Neuronal stem cell (in vitro differentiated cells): ENCODE results near the gene LST1.

Experiments used
- DNase-seq: peaks from one replicate; pipeline ENCODE4 v3.0.0-alpha.2; 2013; ENCODE audit warnings: low spot score
- H2AFZ ChIP-seq: one replicate; pipeline ENCODE4 v1.6.1; 2013; ENCODE audit warnings: mild to moderate bottlenecking, low read length, inconsistent platforms
- H2AK5ac ChIP-seq: 2 replicates; pipeline ENCODE4 v1.6.1; 2013; ENCODE audit warnings: low read depth, mild to moderate bottlenecking, inconsistent platforms, low read length, moderate library complexity, mixed read lengths
- H2BK120ac ChIP-seq: 2 replicates; pipeline ENCODE4 v1.6.1; 2013; ENCODE audit warnings: low read depth, mild to moderate bottlenecking, inconsistent platforms, low read length, moderate library complexity, mixed read lengths
- H2BK12ac ChIP-seq: one replicate; pipeline ENCODE4 v1.6.1; 2013; ENCODE audit warnings: low read length, inconsistent platforms
- H2BK15ac ChIP-seq: 2 replicates; pipeline ENCODE4 v1.6.1; 2013; ENCODE audit warnings: mild to moderate bottlenecking, low read length, inconsistent platforms, mixed read lengths
- H2BK5ac ChIP-seq: one replicate; pipeline ENCODE4 v1.6.1; 2013; ENCODE audit warnings: inconsistent platforms, mild to moderate bottlenecking, low read length, moderate library complexity
- H3K14ac ChIP-seq: one replicate; pipeline ENCODE4 v1.6.1; 2013; ENCODE audit warnings: low read length, inconsistent platforms
- H3K18ac ChIP-seq: 2 replicates; pipeline ENCODE4 v1.6.1; 2013; ENCODE audit warnings: low read length, inconsistent platforms
- H3K23ac ChIP-seq: 2 replicates; pipeline ENCODE4 v1.6.1; 2013; ENCODE audit warnings: low read depth, mild to moderate bottlenecking, mixed read lengths, low read length, inconsistent platforms; ENCODE audit not compliant: poor library complexity
- H3K27ac ChIP-seq: replicated peaks from 3 replicates; pipeline ENCODE4 v1.5.1; 2013; ENCODE audit warnings: low read length, inconsistent platforms
- H3K27me3 ChIP-seq, 3 experiments: 2 replicates each; pipeline ENCODE4 v1.6.1; 2013; ENCODE audit warnings: low read length in 3 of 3, mild to moderate bottlenecking in 2 of 3, inconsistent platforms in 1 of 3, low read depth in 1 of 3, mixed read lengths in 1 of 3, moderate library complexity in 1 of 3; ENCODE audit not compliant: control insufficient read depth in 3 of 3, insufficient read depth in 3 of 3
- H3K36me3 ChIP-seq, 2 donors: replicated peaks in 1 of 2; 2 replicates each; pipeline ENCODE4 v1.6.1; 2013; ENCODE audit warnings: low read length in 2 of 2; ENCODE audit not compliant: control insufficient read depth in 2 of 2, insufficient read depth in 2 of 2
- H3K4ac ChIP-seq: 2 replicates; pipeline ENCODE4 v1.6.1; 2013; ENCODE audit warnings: inconsistent platforms, mild to moderate bottlenecking, low read length, moderate library complexity
- H3K4me1 ChIP-seq, 2 donors: 1 replicate in 1 of 2; 2 replicates in 1 of 2; pipeline ENCODE4 v1.6.1; 2013; ENCODE audit warnings: low read length in 2 of 2, low read depth in 1 of 2; ENCODE audit not compliant: control insufficient read depth in 2 of 2, insufficient read depth in 1 of 2
- H3K4me2 ChIP-seq: one replicate; pipeline ENCODE4 v1.6.1; 2013; ENCODE audit warnings: mild to moderate bottlenecking, low read length, inconsistent platforms; ENCODE audit not compliant: insufficient read depth, poor library complexity, severe bottlenecking
- H3K4me3 ChIP-seq, 2 donors: 2 replicates each; pipeline ENCODE4 v1.5.1; 2013; ENCODE audit warnings: low read length in 2 of 2, mild to moderate bottlenecking in 2 of 2, inconsistent platforms in 1 of 2, moderate library complexity in 1 of 2
- H3K79me1 ChIP-seq: one replicate; pipeline ENCODE4 v1.6.1; 2013; ENCODE audit warnings: low read depth, mild to moderate bottlenecking, inconsistent platforms, low read length, moderate library complexity
- H3K9ac ChIP-seq: one replicate; pipeline ENCODE4 v1.6.1; 2013; ENCODE audit warnings: mild to moderate bottlenecking, low read depth, low read length, inconsistent platforms; ENCODE audit not compliant: poor library complexity
- H3K9me3 ChIP-seq, 2 donors: replicated peaks in 1 of 2; 2 replicates each; pipeline versions ENCODE3 to v1.6.1; 2013; ENCODE audit warnings: low read length in 2 of 2, mild to moderate bottlenecking in 2 of 2, inconsistent platforms in 1 of 2, low read depth in 1 of 2, mixed read lengths in 1 of 2, moderate library complexity in 1 of 2; ENCODE audit not compliant: control insufficient read depth in 2 of 2, insufficient read depth in 1 of 2
- H4K8ac ChIP-seq: one replicate; pipeline ENCODE4 v1.6.1; 2013; ENCODE audit warnings: low read depth, mild to moderate bottlenecking, inconsistent platforms, low read length, moderate library complexity
- H4K91ac ChIP-seq: one replicate; pipeline ENCODE4 v1.6.1; 2013; ENCODE audit warnings: low read length, low read depth, mild to moderate bottlenecking, inconsistent platforms; ENCODE audit not compliant: poor library complexity
- WGBS, 2 donors: extraction: QIAGEN DNeasy Blood & Tissue Kit; methylation state at CpG; one replicate each; pipeline ENCODE4 v1.1.7; 2013; ENCODE audit warnings: missing lambda C conversion rate in 2 of 2, mixed read lengths in 1 of 2; ENCODE audit not compliant: insufficient read length in 2 of 2, insufficient replicate concordance in 1 of 2; ENCODE audit errors: extremely low coverage in 2 of 2; 5-methylcytosine and 5-hydroxymethylcytosine counted together

The LST1 gene

GRCh38 chr6:31560697-31561058 lies 25.4 kb upstream of the LST1 start:
- Histone ChIP-seq H3K36me3 (peaks cover 35 to 54% of the 10 kb centered on the region in 2 donors), H2AK5ac (no peak overlapping the region), H3K9me3 (no peaks in the 10 kb centered on the region), H2BK5ac (no peak overlapping the region), H3K18ac (no peak overlapping the region), H3K79me1 (peaks cover 6% of the 10 kb centered on the region), H2BK120ac (no peak overlapping the region), H3K4me1 (peaks cover 0 to 7% of the 10 kb centered on the region in 2 donors), H4K91ac (no peak overlapping the region), H3K4me3 (no peak overlapping the region), H3K4me2 (no peak overlapping the region), H3K14ac (no peak overlapping the region), H2BK15ac (no peak overlapping the region), H3K23ac (no peak overlapping the region), H3K9ac (no peak overlapping the region), H2BK12ac (no peak overlapping the region), H3K27me3 (no peaks in the 10 kb centered on the region), H3K27ac (no peak overlapping the region), H2AFZ (no peak overlapping the region), H3K4ac (no peak overlapping the region), H4K8ac (no peak overlapping the region)
- DNase-seq = no peak

GRCh38 chr6:31567531-31568370 lies 18.3 kb upstream of the LST1 start:
- WGBS, 2 donors = no CpG with 5 or more reads among the region's 9 CpGs
- no peak for DNase-seq

GRCh38 chr6:31568537-31568961 lies 17.5 kb upstream of the LST1 start:
- no peak overlapping the region for H3K23ac ChIP-seq
- no peak overlapping the region for H2BK12ac ChIP-seq
- H3K4ac ChIP-seq = no peak overlapping the region
- no peaks in the 10 kb centered on the region for H3K9me3 ChIP-seq
- peaks cover 0 to 14% (median 0%) of the 10 kb centered on the region in 3 experiments for H3K27me3 ChIP-seq
- no peak overlapping the region for H3K14ac ChIP-seq
- no CpG with 5 or more reads among the region's 3 CpGs for WGBS, 2 donors
- H3K18ac ChIP-seq = no peak overlapping the region
- H4K8ac ChIP-seq = no peak overlapping the region
- no peak for DNase-seq
- H3K79me1 ChIP-seq = no peaks in the 10 kb centered on the region
- H2BK120ac ChIP-seq = no peak overlapping the region
- H2BK15ac ChIP-seq = no peak overlapping the region
- H3K9ac ChIP-seq = no peak overlapping the region
- no peak overlapping the region for H2AFZ ChIP-seq
- no peak overlapping the region for H3K4me2 ChIP-seq
- no peaks in the 10 kb centered on the region for H3K36me3 ChIP-seq
- no peak overlapping the region for H3K27ac ChIP-seq
- peaks cover 0 to 14% of the 10 kb centered on the region in 2 donors for H3K4me1 ChIP-seq
- H3K4me3 ChIP-seq = no peak overlapping the region
- no peak overlapping the region for H2BK5ac ChIP-seq
- H4K91ac ChIP-seq = no peak overlapping the region
- H2AK5ac ChIP-seq = no peak overlapping the region

More at GRCh38 chr6:31567531-31568370, 18.3 kb upstream of the LST1 start:
- H3K9me3 ChIP-seq = no peaks in the 10 kb centered on the region
- H3K23ac ChIP-seq = no peak overlapping the region
- H2BK15ac ChIP-seq = no peak overlapping the region
- no peaks in the 10 kb centered on the region for H3K36me3 ChIP-seq
- peaks cover 0 to 14% (median 0%) of the 10 kb centered on the region in 3 experiments for H3K27me3 ChIP-seq
- peaks cover 0 to 14% of the 10 kb centered on the region in 2 donors for H3K4me1 ChIP-seq
- H3K27ac ChIP-seq = no peak overlapping the region
- H3K18ac ChIP-seq = no peak overlapping the region
- no peak overlapping the region for H3K4ac ChIP-seq
- H2BK120ac ChIP-seq = no peak overlapping the region
- H4K8ac ChIP-seq = no peak overlapping the region
- no peak overlapping the region for H2AK5ac ChIP-seq
- peak overlapping the region; percentile 21 for H2AFZ ChIP-seq
- H2BK12ac ChIP-seq = no peak overlapping the region
- no peak overlapping the region for H3K9ac ChIP-seq
- no peak overlapping the region for H3K14ac ChIP-seq
- H3K4me2 ChIP-seq = no peak overlapping the region
- H2BK5ac ChIP-seq = no peak overlapping the region
- H3K4me3 ChIP-seq = no peak overlapping the region
- no peaks in the 10 kb centered on the region for H3K79me1 ChIP-seq
- no peak overlapping the region for H4K91ac ChIP-seq

GRCh38 chr6:31569861-31570536 lies 16.1 kb upstream of the LST1 start:
- Histone ChIP-seq H2BK15ac (no peak overlapping the region), H3K27ac (no peak overlapping the region), H3K18ac (no peak overlapping the region), H3K79me1 (no peaks in the 10 kb centered on the region), H4K8ac (no peak overlapping the region), H3K4me2 (no peak overlapping the region), H2AFZ (no peak overlapping the region), H3K4ac (no peak overlapping the region), H3K4me1 (peaks cover 2 to 14% of the 10 kb centered on the region in 2 donors), H4K91ac (no peak overlapping the region), H2BK5ac (no peak overlapping the region), H3K36me3 (no peaks in the 10 kb centered on the region), H3K27me3 (peaks cover 0 to 16% (median 0%) of the 10 kb centered on the region in 3 experiments), H3K4me3 (no peak overlapping the region), H2BK120ac (no peak overlapping the region), H2BK12ac (no peak overlapping the region), H2AK5ac (no peak overlapping the region), H3K9me3 (no peaks in the 10 kb centered on the region), H3K23ac (no peak overlapping the region), H3K9ac (no peak overlapping the region), H3K14ac (no peak overlapping the region)
- WGBS, 2 donors = no CpG with 5 or more reads among the region's 1 CpG
- no peak for DNase-seq
